H1 (cell line): ENCODE results near the gene GAP43. TPM values are rescaled to one million over a fixed set of nuclear protein-coding genes. Genes with fewer than 3 reads are reported as not detected.

ENCODE experiments used
- CTCF ChIA-PET: fragments of 300-600 bp; sonication (Branson Sonifier 250); formaldehyde crosslinking; loops from one replicate; lab custom pipeline; 2021; ENCODE audit not compliant: partially characterized antibody; lab: Charles Lee
- POLR2A ChIA-PET: fragments of 300-600 bp; sonication (Branson Sonifier 250); formaldehyde crosslinking; loops from one replicate; lab custom pipeline; 2021; ENCODE audit warnings: inconsistent platforms; ENCODE audit not compliant: partially characterized antibody; lab: Charles Lee
- DNase-seq, 2 experiments: peaks; one replicate each; pipeline versions ENCODE4 v3.0.0 to v3.0.0-alpha.2; 2010 to 2022; ENCODE audit warnings: low spot score in 2 of 2, low read depth in 1 of 2, mixed read lengths in 1 of 2
- FAIRE-seq: peaks from 2 replicates; lab custom pipeline; 2011; peaks lifted over from hg19 to GRCh38; lab: Jason Lieb, UNC
- H2AFZ ChIP-seq: 2 replicates; pipeline ENCODE4 v1.8.1; 2012; ENCODE audit warnings: low read length, inconsistent platforms
- H2AK5ac ChIP-seq: 2 replicates; pipeline ENCODE4 v1.6.1; 2013; ENCODE audit warnings: low read depth, low read length
- H2BK120ac ChIP-seq: replicated peaks from 2 replicates; pipeline ENCODE3; 2013; ENCODE audit warnings: low read depth, low read length, inconsistent platforms
- H2BK12ac ChIP-seq: 2 replicates; pipeline ENCODE4 v1.6.1; 2013; ENCODE audit warnings: low read depth, low read length
- H2BK15ac ChIP-seq: 2 replicates; pipeline ENCODE4 v1.6.1; 2013; ENCODE audit warnings: low read length
- H2BK20ac ChIP-seq: 2 replicates; pipeline ENCODE4 v1.6.1; 2013; ENCODE audit warnings: low read length
- H2BK5ac ChIP-seq: 2 replicates; pipeline ENCODE4 v1.6.1; 2013; ENCODE audit warnings: low read depth, low read length
- H3K14ac ChIP-seq: 2 replicates; pipeline ENCODE4 v1.6.1; 2013; ENCODE audit warnings: inconsistent platforms; ENCODE audit not compliant: insufficient read length
- H3K18ac ChIP-seq: 2 replicates; pipeline ENCODE4 v1.6.1; 2013; ENCODE audit warnings: low read length; ENCODE audit errors: extremely low read depth
- H3K23ac ChIP-seq: 2 replicates; pipeline ENCODE4 v1.6.1; 2013; ENCODE audit warnings: inconsistent platforms; ENCODE audit not compliant: insufficient read length
- H3K23me2 ChIP-seq: 2 replicates; pipeline ENCODE4 v1.6.1; 2013; ENCODE audit warnings: low read depth, low read length
- H3K27ac ChIP-seq: 2 replicates; pipeline ENCODE4 v1.6.1; 2011; ENCODE audit warnings: low read depth, low read length, inconsistent platforms
- H3K27me3 ChIP-seq, 4 experiments: replicated peaks in 1 of 4; 1 replicate in 1 of 4; 2 replicates in 3 of 4; pipeline versions ENCODE4 v1.6.1 to v1.8.1; 2011 to 2013; ENCODE audit warnings: low read length in 3 of 4, mild to moderate bottlenecking in 3 of 4, inconsistent platforms in 2 of 4, mixed read lengths in 2 of 4, moderate library complexity in 1 of 4; ENCODE audit not compliant: control insufficient read depth in 3 of 4, insufficient read depth in 3 of 4; ENCODE audit errors: extremely low read depth in 1 of 4
- H3K36me3 ChIP-seq, 4 experiments: 2 replicates each; pipeline versions ENCODE4 v1.6.1 to v1.8.1; 2011 to 2013; ENCODE audit warnings: mild to moderate bottlenecking in 4 of 4, low read length in 3 of 4, moderate library complexity in 2 of 4, control low read depth in 1 of 4, inconsistent platforms in 1 of 4; ENCODE audit not compliant: insufficient read depth in 4 of 4, control insufficient read depth in 2 of 4
- H3K4ac ChIP-seq: replicated peaks from 2 replicates; pipeline ENCODE3; 2013; ENCODE audit warnings: low read length, low read depth, mixed read lengths, inconsistent platforms; ENCODE audit not compliant: insufficient read length
- H3K4me1 ChIP-seq, 4 experiments: replicated peaks in 1 of 4; 1 replicate in 1 of 4; 2 replicates in 3 of 4; pipeline versions ENCODE4 v1.6.1 to v1.8.1; 2011 to 2013; ENCODE audit warnings: low read length in 3 of 4, inconsistent platforms in 2 of 4, mixed read lengths in 1 of 4; ENCODE audit not compliant: insufficient read depth in 4 of 4, control insufficient read depth in 3 of 4
- H3K4me2 ChIP-seq, 2 experiments: 2 replicates each; pipeline versions ENCODE4 v1.6.1 to v1.8.1; 2011 to 2013; ENCODE audit warnings: low read depth in 2 of 2, low read length in 2 of 2, control low read depth in 1 of 2, inconsistent platforms in 1 of 2, mild to moderate bottlenecking in 1 of 2; ENCODE audit not compliant: insufficient read depth in 1 of 2
- H3K4me3 ChIP-seq, 4 experiments: fragments of 200-600, 300-600 bp in 1 of 4; sonication (generic), shearing (Covaris generic), sonication (Bioruptor Twin) in 1 of 4; 2 replicates each; pipeline versions ENCODE4 v1.5.1 to v1.8.1; 2011 to 2016; ENCODE audit warnings: low read length in 4 of 4, low read depth in 3 of 4, control low read depth in 2 of 4, inconsistent platforms in 2 of 4, mild to moderate bottlenecking in 2 of 4, mixed read lengths in 1 of 4, moderate library complexity in 1 of 4; ENCODE audit not compliant: insufficient read depth in 2 of 4; ENCODE audit errors: extremely low read depth in 1 of 4
- H3K56ac ChIP-seq: replicated peaks from 2 replicates; pipeline ENCODE3; 2013; ENCODE audit warnings: low read depth, mild to moderate bottlenecking, mixed read lengths, low read length, inconsistent platforms; ENCODE audit not compliant: insufficient read length
- H3K79me1 ChIP-seq: 2 replicates; pipeline ENCODE4 v1.6.1; 2013; ENCODE audit warnings: low read depth, low read length, control low read depth
- H3K79me2 ChIP-seq, 2 experiments: 2 replicates each; pipeline versions ENCODE4 v1.6.1 to v1.8.1; 2012 to 2013; ENCODE audit warnings: low read length in 2 of 2, mild to moderate bottlenecking in 2 of 2, inconsistent platforms in 1 of 2; ENCODE audit not compliant: insufficient read depth in 2 of 2, control insufficient read depth in 1 of 2
- H3K9ac ChIP-seq, 4 experiments: replicated peaks in 1 of 4; 1 replicate in 1 of 4; 2 replicates in 3 of 4; pipeline versions ENCODE4 v1.6.1 to v1.8.1; 2011 to 2013; ENCODE audit warnings: low read depth in 3 of 4, low read length in 3 of 4, control low read depth in 2 of 4, mild to moderate bottlenecking in 2 of 4, moderate library complexity in 2 of 4, inconsistent platforms in 1 of 4; ENCODE audit errors: extremely low read depth in 1 of 4
- H3K9me3 ChIP-seq, 2 experiments: 2 replicates each; pipeline versions ENCODE4 v1.6.1 to v1.8.1; 2012 to 2013; ENCODE audit warnings: mild to moderate bottlenecking in 2 of 2, moderate library complexity in 2 of 2, control low read depth in 1 of 2, inconsistent platforms in 1 of 2, low read depth in 1 of 2, low read length in 1 of 2, mixed read lengths in 1 of 2; ENCODE audit not compliant: insufficient read depth in 2 of 2
- H4K20me1 ChIP-seq, 2 experiments: replicated peaks in 1 of 2; 2 replicates each; pipeline versions ENCODE3 to v1.8.1; 2011 to 2013; ENCODE audit warnings: inconsistent platforms in 2 of 2, low read length in 2 of 2, mild to moderate bottlenecking in 1 of 2; ENCODE audit not compliant: insufficient read depth in 2 of 2, control insufficient read depth in 1 of 2
- H4K5ac ChIP-seq: 2 replicates; pipeline ENCODE4 v1.6.1; 2013; ENCODE audit warnings: low read length, low read depth, mixed read lengths, inconsistent platforms; ENCODE audit not compliant: insufficient read length
- H4K8ac ChIP-seq: 2 replicates; pipeline ENCODE4 v1.8.0; 2013; ENCODE audit warnings: mild to moderate bottlenecking, moderate library complexity, low read length, inconsistent platforms; ENCODE audit not compliant: insufficient read depth; ENCODE audit errors: extremely low read depth
- H4K91ac ChIP-seq: replicated peaks from 2 replicates; pipeline ENCODE3; 2013; ENCODE audit warnings: low read length, mixed read lengths, inconsistent platforms; ENCODE audit not compliant: insufficient read length
- ATF2 ChIP-seq: IDR thresholded peaks from 2 replicates; pipeline ENCODE4 v1.6.1; 2012; ENCODE audit warnings: low read length, inconsistent platforms
- CBX5 ChIP-seq: fragments of 300-800, 300-1000 bp; sonication (generic); IDR thresholded peaks from 2 replicates; pipeline ENCODE4 v1.7.1; 2016; ENCODE audit warnings: antibody characterized with exemption, low read length, low read depth
- E2F6 ChIP-seq: IDR thresholded peaks from 2 replicates; pipeline ENCODE4 v1.6.1; 2012; ENCODE audit warnings: inconsistent platforms
- GTF2F1 ChIP-seq: IDR thresholded peaks from 2 replicates; pipeline ENCODE4 v1.6.1; 2012; ENCODE audit warnings: low read depth, low read length, improper control_type of control experiment, borderline replicate concordance
- KDM4A ChIP-seq: IDR thresholded peaks from one replicate; pipeline ENCODE4 v1.7.1; 2012; ENCODE audit warnings: low read depth, mild to moderate bottlenecking, moderate library complexity, low read length, inconsistent platforms; ENCODE audit not compliant: severe bottlenecking
- POU5F1 ChIP-seq: IDR thresholded peaks from 2 replicates; pipeline ENCODE4 v1.6.1; 2011; ENCODE audit warnings: low read depth, mild to moderate bottlenecking, low read length, moderate library complexity
- RBBP5 ChIP-seq: IDR thresholded peaks from 2 replicates; pipeline ENCODE4 v1.7.1; 2012; ENCODE audit warnings: low read depth, mild to moderate bottlenecking, inconsistent platforms, low read length, moderate library complexity, borderline replicate concordance
- SP2 ChIP-seq: IDR thresholded peaks from 2 replicates; pipeline ENCODE4 v1.6.1; 2012; ENCODE audit warnings: mild to moderate bottlenecking, low read length, inconsistent platforms
- SRF ChIP-seq: IDR thresholded peaks from 2 replicates; pipeline ENCODE4 v1.6.1; 2011; ENCODE audit warnings: mild to moderate bottlenecking, low read depth, low read length, moderate library complexity
- YY1 ChIP-seq: IDR thresholded peaks from 2 replicates; pipeline ENCODE4 v1.6.1; 2011; ENCODE audit warnings: low read depth, mild to moderate bottlenecking, low read length
- WGBS, 2 experiments: shearing (Covaris generic) in 1 of 2; methylation state at CpG; one replicate each; pipeline versions ENCODE4 v1.1.6 to v1.1.7; 2013 to 2015; ENCODE audit warnings: low lambda C conversion rate in 2 of 2, mixed read lengths in 2 of 2, inconsistent platforms in 1 of 2, low coverage in 1 of 2, missing lambda C conversion rate in 1 of 2; ENCODE audit not compliant: insufficient replicate concordance in 2 of 2, insufficient coverage in 1 of 2, insufficient read length in 1 of 2; ENCODE audit errors: extremely low coverage in 1 of 2, missing lambda C conversion rate in 1 of 2; 5-methylcytosine and 5-hydroxymethylcytosine counted together
- polyA plus RNA-seq, 7 experiments: library from polyadenylated mRNA; depleted of rRNA in 3 of 7; stranded (reverse) in 5 of 7; unstranded in 2 of 7; fragments of >200 nt in 5 of 7; fragments of 200-250 nt in 2 of 7; gene quantifications; 1 replicate in 5 of 7; 2 replicates in 1 of 7; 4 replicates in 1 of 7; pipeline versions ENCODE4 v1.2.1 to v1.2.3, GENCODE V29; 2011 to 2013; ENCODE audit warnings: missing spikeins in 2 of 7, mixed read lengths in 2 of 7
- total RNA-seq: library from RNA; stranded (reverse); fragmentation: NEBNext Ultra II Directional; extraction: Animal tissue kit (Norgen Biotek cat#: 25700); gene quantifications from 2 replicates; pipeline ENCODE4 v1.2.1, GENCODE V29; 2021

GAP43 gene
- total and polyA plus RNA-seq, 2 of the 8 experiments (the other 6 are each of a cell fraction or from before 2014, with no cell fraction given): 11.2 to 21.9 TPM

- Histone ChIP-seq H2BK5ac (no peak overlapping the region), H3K27me3 (no peaks in the 10 kb centered on the region), H3K36me3 (no peaks in the 10 kb centered on the region), H3K27ac (no peak overlapping the region), H3K23me2 (no peaks in the 10 kb centered on the region), H3K4me2 (no peak overlapping the region), H3K56ac (no peak overlapping the region), H2AFZ (no peak overlapping the region), H3K23ac (no peak overlapping the region), H2BK120ac (no peak overlapping the region), H4K5ac (no peak overlapping the region), H3K9me3 (no peaks in the 10 kb centered on the region), H2BK15ac (no peak overlapping the region), H3K4me1 (no peaks in the 10 kb centered on the region), H3K9ac (no peak overlapping the region), H2AK5ac (no peak overlapping the region), H2BK20ac (no peak overlapping the region), H3K79me1 (no peaks in the 10 kb centered on the region), H2BK12ac (no peak overlapping the region), H4K8ac (no peak overlapping the region), H3K4ac (no peak overlapping the region), H3K4me3 (no peak overlapping the region), H3K79me2 (no peaks in the 10 kb centered on the region), H3K14ac (no peak overlapping the region), H4K20me1 (no peaks in the 10 kb centered on the region), H4K91ac (no peak overlapping the region), H3K18ac (no peak overlapping the region)
- no peak for DNase-seq
- ChIA-PET CTCF (interaction anchor here (0.6 kb wide), 1 partner anchor 41 kb away, joined by 3 read pairs; no protein-coding TSS in a partner anchor), POLR2A (no interaction called here)
- WGBS, 2 experiments: 92% methylated on average over 2 of the region's 2 CpGs; no CpG with 5 or more reads in 1 of the 2 experiments
- FAIRE-seq: no peak
- TF ChIP-seq CBX5 (no peak), KDM4A (no peak), ATF2 (no peak), SRF (no peak), SP2 (no peak), YY1 (no peak), RBBP5 (no peak), E2F6 (no peak), GTF2F1 (no peak), POU5F1 (no peak)
Measured at GRCh38 chr3:115646027-115646690, 22.8 kb downstream of the GAP43 start.
